RWPE2 (cell line): ENCODE results near the gene ZC2HC1C.
A peak's percentile ranks its signal among the peaks of the same experiment; 100 is the strongest.

Experiments
- ATAC-seq: fragments of 200-7000 bp; cut with Tn5 transposase; 3 replicates; pipeline ENCODE4 v1.9.1; 2021; ENCODE audit warnings: low read depth
- DNase-seq: peaks from one replicate; pipeline ENCODE4 v3.0.0-alpha.2; 2020; ENCODE audit warnings: low spot score
- H3K27ac ChIP-seq: fragments of 450-650 bp; 2 replicates; pipeline ENCODE4 v1.5.1; 2017; ENCODE audit warnings: mild to moderate bottlenecking; ENCODE audit not compliant: poor library complexity, severe bottlenecking
- H3K27me3 ChIP-seq: fragments of 250-450 bp; sonication (Bioruptor Pico); 2 replicates; pipeline ENCODE4 v1.5.1; 2021; ENCODE audit warnings: mild to moderate bottlenecking, moderate library complexity; ENCODE audit not compliant: insufficient read depth, poor library complexity, severe bottlenecking
- H3K36me3 ChIP-seq: fragments of 250-450 bp; sonication (Bioruptor Pico); 2 replicates; pipeline ENCODE4 v1.5.1; 2020; ENCODE audit warnings: low read depth, mild to moderate bottlenecking, moderate library complexity
- H3K4me1 ChIP-seq: fragments of 250-450 bp; sonication (Bioruptor Pico); 2 replicates; pipeline ENCODE4 v1.5.1; 2021; ENCODE audit warnings: mild to moderate bottlenecking, moderate library complexity; ENCODE audit not compliant: insufficient read depth, poor library complexity, severe bottlenecking
- H3K4me3 ChIP-seq: fragments of 250-450 bp; sonication (Bioruptor Pico); 2 replicates; pipeline ENCODE4 v1.5.1; 2021; ENCODE audit warnings: mild to moderate bottlenecking, moderate library complexity; ENCODE audit not compliant: severe bottlenecking
- H3K9me3 ChIP-seq: fragments of 250-450 bp; sonication (Bioruptor Pico); 2 replicates; pipeline ENCODE4 v1.5.1; 2021; ENCODE audit warnings: mild to moderate bottlenecking, moderate library complexity; ENCODE audit not compliant: severe bottlenecking
- TF ChIP-seq, protein P1 (sequence below): fragments of 450-650 bp; IDR thresholded peaks from one replicate; pipeline ENCODE4 v1.5.1; 2017; ENCODE audit warnings: mild to moderate bottlenecking, moderate library complexity; ENCODE audit not compliant: poor library complexity, severe bottlenecking

ZC2HC1C gene

DNA sequence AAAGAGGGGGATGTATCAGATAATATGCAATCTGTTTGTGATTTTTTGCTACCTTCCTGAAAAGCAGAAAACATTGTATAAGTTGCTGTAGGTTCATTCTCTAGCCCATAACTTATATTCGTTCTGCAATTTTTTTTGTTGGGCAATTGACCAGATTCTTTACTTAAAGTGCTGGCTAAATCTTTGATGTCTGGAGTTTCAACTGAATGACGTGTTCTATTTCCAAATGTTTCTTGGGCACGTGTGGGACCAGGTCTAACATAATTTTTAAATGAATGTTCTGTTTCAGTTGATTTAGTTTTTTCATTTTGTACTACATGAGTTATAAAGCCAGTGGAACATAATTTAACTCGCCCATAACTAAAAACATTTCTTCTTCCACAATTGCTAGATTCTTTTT, 21.9 kb upstream of the ZC2HC1C start:
- DNase-seq (no peak), ATAC-seq (no peak)
- Histone ChIP-seq H3K4me1 (peaks cover 17% of the 10 kb centered on the region), H3K27me3 (no peaks in the 10 kb centered on the region), H3K4me3 (no peak overlapping the region), H3K9me3 (no peaks in the 10 kb centered on the region), H3K27ac (no peak overlapping the region), H3K36me3 (peaks cover 29% of the 10 kb centered on the region)
- TF ChIP-seq, protein P1, sequence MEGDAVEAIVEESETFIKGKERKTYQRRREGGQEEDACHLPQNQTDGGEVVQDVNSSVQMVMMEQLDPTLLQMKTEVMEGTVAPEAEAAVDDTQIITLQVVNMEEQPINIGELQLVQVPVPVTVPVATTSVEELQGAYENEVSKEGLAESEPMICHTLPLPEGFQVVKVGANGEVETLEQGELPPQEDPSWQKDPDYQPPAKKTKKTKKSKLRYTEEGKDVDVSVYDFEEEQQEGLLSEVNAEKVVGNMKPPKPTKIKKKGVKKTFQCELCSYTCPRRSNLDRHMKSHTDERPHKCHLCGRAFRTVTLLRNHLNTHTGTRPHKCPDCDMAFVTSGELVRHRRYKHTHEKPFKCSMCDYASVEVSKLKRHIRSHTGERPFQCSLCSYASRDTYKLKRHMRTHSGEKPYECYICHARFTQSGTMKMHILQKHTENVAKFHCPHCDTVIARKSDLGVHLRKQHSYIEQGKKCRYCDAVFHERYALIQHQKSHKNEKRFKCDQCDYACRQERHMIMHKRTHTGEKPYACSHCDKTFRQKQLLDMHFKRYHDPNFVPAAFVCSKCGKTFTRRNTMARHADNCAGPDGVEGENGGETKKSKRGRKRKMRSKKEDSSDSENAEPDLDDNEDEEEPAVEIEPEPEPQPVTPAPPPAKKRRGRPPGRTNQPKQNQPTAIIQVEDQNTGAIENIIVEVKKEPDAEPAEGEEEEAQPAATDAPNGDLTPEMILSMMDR: no peak

DNA sequence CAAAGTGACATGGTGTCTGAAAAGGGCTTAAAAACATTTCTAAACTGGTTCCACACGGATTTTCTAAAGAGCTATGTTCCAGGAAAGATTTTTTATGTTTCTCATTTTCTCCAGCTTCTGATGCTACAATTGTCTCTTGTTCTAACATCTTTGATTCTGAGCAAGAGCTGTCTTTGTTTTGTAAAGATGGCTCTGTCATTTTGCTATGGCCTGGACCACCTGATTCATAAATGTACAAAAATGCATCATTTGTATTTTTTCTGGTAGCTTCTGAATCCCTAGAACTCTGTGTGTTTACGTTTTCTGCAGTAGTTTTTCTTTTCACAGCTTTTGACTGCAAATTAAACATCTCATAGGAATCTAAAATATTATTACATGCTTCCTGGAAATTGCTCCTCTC, 21.3 kb upstream of the ZC2HC1C start:
- no peak overlapping the region for H3K4me3 ChIP-seq
- H3K4me1 ChIP-seq: peaks cover 17% of the 10 kb centered on the region
- H3K36me3 ChIP-seq: peaks cover 29% of the 10 kb centered on the region
- H3K9me3 ChIP-seq: no peaks in the 10 kb centered on the region
- H3K27ac ChIP-seq: no peak overlapping the region
- no peaks in the 10 kb centered on the region for H3K27me3 ChIP-seq
- DNase-seq: no peak
- TF ChIP-seq, protein P1: no peak
- ATAC-seq: no peak

DNA sequence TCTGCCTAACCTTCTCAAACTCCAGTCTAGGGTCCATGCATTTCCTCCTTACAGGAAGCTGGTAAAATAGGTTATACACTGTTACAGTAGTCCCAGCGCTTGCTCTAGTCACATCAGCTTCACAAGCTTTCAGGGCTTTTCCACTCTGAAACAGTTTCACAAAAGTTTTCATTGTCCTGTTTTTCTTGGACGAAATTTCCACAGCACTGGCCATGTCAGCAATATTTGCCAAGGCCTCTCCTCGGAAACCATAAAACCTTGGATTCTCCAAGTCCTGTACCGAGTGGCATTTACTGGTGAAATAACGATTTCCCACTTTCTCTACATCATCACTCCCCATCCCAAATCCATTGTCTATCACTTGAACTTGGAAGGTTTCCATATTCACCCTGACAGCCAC, 20.3 kb upstream of the ZC2HC1C start:
- no peak for ATAC-seq
- Histone ChIP-seq H3K4me1 (peaks cover 20% of the 10 kb centered on the region), H3K9me3 (no peaks in the 10 kb centered on the region), H3K36me3 (peaks cover 32% of the 10 kb centered on the region), H3K27ac (no peak overlapping the region), H3K27me3 (no peaks in the 10 kb centered on the region), H3K4me3 (no peak overlapping the region)
- TF ChIP-seq, protein P1: no peak
- DNase-seq: no peak

DNA sequence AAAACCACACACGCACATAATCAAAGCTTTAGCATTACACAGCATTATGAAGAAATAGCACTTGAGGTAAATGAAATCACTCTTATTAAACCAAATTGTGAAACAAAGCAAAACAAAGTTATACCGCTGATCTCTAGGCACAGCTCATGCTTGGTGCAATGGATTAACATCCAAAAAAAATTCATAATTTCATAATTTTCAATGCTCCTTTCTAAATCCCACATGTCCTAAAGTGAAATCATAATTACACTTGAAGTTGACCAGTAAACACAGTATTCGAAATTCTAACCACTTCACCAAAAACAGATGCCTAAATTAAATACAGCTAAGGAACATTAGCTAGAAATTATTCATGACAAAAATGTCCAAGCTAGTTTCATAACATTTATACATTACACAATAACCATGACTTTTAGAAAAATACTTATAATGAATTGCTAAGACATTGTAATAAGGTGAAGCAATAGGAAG, 19.7 kb upstream of the ZC2HC1C start:
- H3K27ac ChIP-seq: no peak overlapping the region
- TF ChIP-seq, protein P1: no peak
- H3K4me3 ChIP-seq: no peak overlapping the region
- no peaks in the 10 kb centered on the region for H3K27me3 ChIP-seq
- H3K36me3 ChIP-seq: peaks cover 37% of the 10 kb centered on the region
- no peaks in the 10 kb centered on the region for H3K9me3 ChIP-seq
- ATAC-seq: no peak
- peaks cover 19% of the 10 kb centered on the region for H3K4me1 ChIP-seq
- no peak for DNase-seq

DNA sequence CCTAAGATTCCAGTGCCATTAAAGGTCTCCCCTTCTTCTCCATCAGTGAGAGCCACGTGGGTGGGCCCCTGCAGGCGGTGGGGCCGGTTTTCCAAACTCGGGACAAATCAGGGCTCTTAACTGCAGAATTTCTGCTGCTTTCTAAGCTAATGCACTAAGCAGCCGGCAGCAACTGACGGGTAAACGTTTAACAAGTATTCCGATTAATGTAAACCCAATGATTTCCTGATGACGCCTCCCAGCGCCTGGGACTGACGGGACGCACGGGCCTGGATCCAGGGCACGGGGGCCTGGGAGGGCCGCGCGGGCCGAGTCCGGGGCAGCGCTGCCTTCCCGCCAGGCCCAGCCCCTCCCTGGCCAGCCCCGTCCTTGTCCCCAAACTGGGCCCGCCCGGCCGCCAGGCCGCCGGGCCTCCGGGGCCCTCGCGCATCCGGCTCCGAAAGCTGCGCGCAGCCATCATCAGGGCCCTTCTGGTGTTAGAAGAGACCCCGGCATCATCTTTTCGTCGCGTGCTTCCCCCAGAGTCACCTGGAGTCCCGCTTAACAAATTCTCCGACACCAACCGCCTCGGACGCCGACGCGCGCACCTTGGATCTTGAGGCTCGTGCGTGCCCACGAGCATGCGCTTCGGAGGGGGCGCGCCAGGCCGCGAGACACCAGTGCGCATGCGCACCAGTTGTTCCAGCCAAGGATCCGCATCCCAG, 18.4 kb upstream of the ZC2HC1C start, which contains the start of gene MLH3:
Gene MLH3 (minus strand): TSS at position 616 of the 704 bp plus-strand sequence. CDS start 1,812 bp downstream, outside the sequence.
- DNase-seq (peak; percentile 77), ATAC-seq (peak; percentile 78)
- TF ChIP-seq, protein P1: no peak
- Histone ChIP-seq H3K9me3 (no peaks in the 10 kb centered on the region), H3K4me1 (peaks cover 17% of the 10 kb centered on the region), H3K27ac (peak within 1 kb of the TSS; percentile 18), H3K36me3 (peaks cover 46% of the 10 kb centered on the region), H3K27me3 (no peaks in the 10 kb centered on the region), H3K4me3 (peak within 1 kb of the TSS; percentile 44)
